Fibroblast of skin of back (primary cell): Measurements from ENCODE around the gene RPS14. TPM values are rescaled to one million over a fixed set of nuclear protein-coding genes. Genes with fewer than 3 reads are reported as not detected.

Source experiments
- DNase-seq: peaks from one replicate; pipeline ENCODE4 v3.0.0-alpha.2; 2013
- polyA plus RNA-seq, 2 experiments: library from polyadenylated mRNA; unstranded; fragments of 120-200 nt; gene quantifications; one replicate each; pipeline ENCODE4 v1.2.1, GENCODE V29; 2013; ENCODE audit not compliant: insufficient read length in 2 of 2

The RPS14 gene
- 1,309 TPM for polyA plus RNA-seq (2013, experiment 1 of 2; ENCODE audit: insufficient read length)
- polyA plus RNA-seq (2013, experiment 2 of 2; ENCODE audit: insufficient read length), result 1,290 TPM

GRCh38 chr5:150449517-150450339, at the start of gene RPS14:
Gene RPS14 (minus strand): TSS chr5:150449739. CDS start chr5:150447733, 2,006 bp downstream.
- DNase-seq, result peak; percentile 93

GRCh38 chr5:150498971-150499370, 49.4 kb upstream of the RPS14 start:
- DNase-seq, result no peak

- DNase-seq, result no peak
These were observed 49.0 kb upstream of the RPS14 start for GRCh38 chr5:150498501-150498900.

GRCh38 chr5:150497989-150498317, 48.4 kb upstream of the RPS14 start:
- DNase-seq, result no peak

GRCh38 chr5:150497274-150497988, 47.9 kb upstream of the RPS14 start:
- peak; percentile 96 for DNase-seq

GRCh38 chr5:150496534-150496933, 47.0 kb upstream of the RPS14 start:
- no peak for DNase-seq

- DNase-seq, result no peak
These were observed 46.6 kb upstream of the RPS14 start for GRCh38 chr5:150496098-150496497.

GRCh38 chr5:150492621-150493020, 43.1 kb upstream of the RPS14 start:
- peak; percentile 81 for DNase-seq

GRCh38 chr5:150491876-150492275, 42.3 kb upstream of the RPS14 start:
- no peak for DNase-seq

GRCh38 chr5:150490754-150491153, 41.2 kb upstream of the RPS14 start:
- DNase-seq, result no peak

- no peak for DNase-seq
These were observed 40.7 kb upstream of the RPS14 start for GRCh38 chr5:150490296-150490669.

- no peak for DNase-seq
These were observed 40.1 kb upstream of the RPS14 start for GRCh38 chr5:150489360-150490295.

- DNase-seq, result peak; percentile 81
These were observed 39.2 kb upstream of the RPS14 start for GRCh38 chr5:150488519-150489359.

- DNase-seq, result peak; percentile 50
These were observed 37.9 kb upstream of the RPS14 start for GRCh38 chr5:150487199-150488061.

GRCh38 chr5:150486402-150487198, 37.1 kb upstream of the RPS14 start:
- peak; percentile 78 for DNase-seq

- peak; percentile 63 for DNase-seq
These were observed 36.3 kb upstream of the RPS14 start for GRCh38 chr5:150485693-150486401.

GRCh38 chr5:150484964-150485692, 35.6 kb upstream of the RPS14 start:
- no peak for DNase-seq

- DNase-seq, result no peak
These were observed 32.5 kb upstream of the RPS14 start for GRCh38 chr5:150481972-150482406.

GRCh38 chr5:150481708-150481965, 32.1 kb upstream of the RPS14 start:
- no peak for DNase-seq
